SK-N-SH (cell line): ENCODE measurements around the gene ATRAID. TPM values are rescaled to one million over a fixed set of nuclear protein-coding genes. Genes with fewer than 3 reads are reported as not detected.
"Not testable (repeated sequence)": the region's sequence is repeated elsewhere in the genome, so short reads cannot be mapped to it uniquely, and the experiment has no call there.

Experiments
- CTCF ChIA-PET: fragments of 300-600, 350-600 bp; formaldehyde crosslinking; extraction: SDS; loops from one replicate; lab custom pipeline; 2021; lab: Yijun Ruan, JAX
- POLR2A ChIA-PET: fragments of 350-600 bp; sonication (Branson Sonifier 250); formaldehyde crosslinking; extraction: SDS; loops from one replicate; lab custom pipeline; 2020; ENCODE audit warnings: antibody characterized with exemption, inconsistent platforms; lab: Yijun Ruan, JAX
- DNase-seq: peaks from one replicate; pipeline ENCODE4 v3.0.0; 2012
- H2AFZ ChIP-seq: fragments of 200-600 bp; sonication (generic); 2 replicates; pipeline ENCODE4 v1.8.1; 2016; ENCODE audit warnings: antibody characterized with exemption, mild to moderate bottlenecking, low read depth
- H3F3A ChIP-seq: fragments of 200-600 bp; sonication (generic); replicated peaks from 2 replicates; pipeline ENCODE3; 2016; ENCODE audit warnings: antibody characterized with exemption, mild to moderate bottlenecking; ENCODE audit not compliant: insufficient read depth
- H3K27ac ChIP-seq, 2 experiments: fragments of 200-500 bp in 1 of 2; fragments of 200-600 bp in 1 of 2; sonication (Bioruptor generic) in 1 of 2; sonication (generic), shearing (Covaris generic) in 1 of 2; 2 replicates each; pipeline versions ENCODE4 v1.5.1 to v1.6.1; 2014 to 2016; ENCODE audit warnings: low read depth in 2 of 2, inconsistent platforms in 1 of 2, low read length in 1 of 2, mild to moderate bottlenecking in 1 of 2, mixed read lengths in 1 of 2
- H3K27me3 ChIP-seq: fragments of 200-600 bp; sonication (generic), shearing (Covaris generic); 2 replicates; pipeline ENCODE4 v1.6.1; 2016; ENCODE audit warnings: mixed run types; ENCODE audit not compliant: insufficient read depth
- H3K36me3 ChIP-seq, 2 experiments: fragments of 200-500 bp in 1 of 2; fragments of 200-600 bp in 1 of 2; sonication (Bioruptor generic) in 1 of 2; sonication (generic) in 1 of 2; replicated peaks in 1 of 2; 2 replicates each; pipeline versions ENCODE3 to v1.5.1; 2014 to 2016; ENCODE audit warnings: low read length in 1 of 2, mild to moderate bottlenecking in 1 of 2; ENCODE audit not compliant: insufficient read depth in 2 of 2, control insufficient read depth in 1 of 2
- H3K4me1 ChIP-seq, 2 experiments: fragments of 200-500 bp in 1 of 2; fragments of 200-600 bp in 1 of 2; sonication (Bioruptor generic) in 1 of 2; sonication (generic), shearing (Covaris generic) in 1 of 2; 2 replicates each; pipeline versions ENCODE4 v1.5.1 to v1.6.1; 2014 to 2016; ENCODE audit warnings: low read depth in 1 of 2, low read length in 1 of 2, mixed run types in 1 of 2; ENCODE audit not compliant: insufficient read depth in 2 of 2, control insufficient read depth in 1 of 2
- H3K4me2 ChIP-seq: fragments of 200-600 bp; sonication (generic), shearing (Covaris generic); 2 replicates; pipeline ENCODE4 v1.6.1; 2017; ENCODE audit warnings: mixed run types
- H3K4me3 ChIP-seq, 2 experiments: fragments of 200-500 bp in 1 of 2; fragments of 200-600 bp in 1 of 2; sonication (Bioruptor generic) in 1 of 2; sonication (generic), shearing (Covaris generic) in 1 of 2; 2 replicates each; pipeline versions ENCODE4 v1.5.1 to v1.8.1; 2014 to 2016; ENCODE audit warnings: low read depth in 2 of 2, inconsistent platforms in 1 of 2, low read length in 1 of 2, mild to moderate bottlenecking in 1 of 2, mixed read lengths in 1 of 2, moderate library complexity in 1 of 2
- H3K79me2 ChIP-seq: fragments of 200-600 bp; sonication (generic); 2 replicates; pipeline ENCODE4 v1.8.1; 2017; ENCODE audit warnings: mild to moderate bottlenecking; ENCODE audit not compliant: insufficient read depth
- H3K9ac ChIP-seq: fragments of 200-600 bp; sonication (generic); 2 replicates; pipeline ENCODE4 v1.6.1; 2017; ENCODE audit warnings: mixed run types
- H3K9me2 ChIP-seq: fragments of 200-600 bp; sonication (generic); 2 replicates; pipeline ENCODE4 v1.6.1; 2017; ENCODE audit warnings: mixed run types
- H3K9me3 ChIP-seq: fragments of 200-600 bp; sonication (generic); 2 replicates; pipeline ENCODE4 v1.6.1; 2017; ENCODE audit warnings: mixed run types, mild to moderate bottlenecking, moderate library complexity
- H4K20me1 ChIP-seq: fragments of 200-600 bp; sonication (generic); 2 replicates; pipeline ENCODE4 v1.6.1; 2017; ENCODE audit warnings: mild to moderate bottlenecking, mixed run types; ENCODE audit not compliant: insufficient read depth
- CTCF ChIP-seq: fragments of 200-600 bp; sonication (generic); IDR thresholded peaks from 2 replicates; pipeline ENCODE4 v1.6.1; 2017; ENCODE audit warnings: antibody characterized with exemption, mild to moderate bottlenecking, moderate library complexity
- ELF1 ChIP-seq: IDR thresholded peaks from 2 replicates; pipeline ENCODE4 v1.4.0; 2012
- JUND ChIP-seq: IDR thresholded peaks from 2 replicates; pipeline ENCODE4 v1.4.0; 2012
- NFIC ChIP-seq: IDR thresholded peaks from 2 replicates; pipeline ENCODE4 v1.4.0; 2012; ENCODE audit warnings: borderline replicate concordance
- NRF1 ChIP-seq: IDR thresholded peaks from 2 replicates; pipeline ENCODE4 v1.6.1; 2012; ENCODE audit warnings: low read depth, mild to moderate bottlenecking, low read length
- RAD21 ChIP-seq: IDR thresholded peaks from 2 replicates; pipeline ENCODE4 v1.6.1; 2012; ENCODE audit warnings: mild to moderate bottlenecking, low read length
- SMC3 ChIP-seq: IDR thresholded peaks from 2 replicates; pipeline ENCODE4 v1.6.1; 2012; ENCODE audit warnings: low read depth, low read length, improper control_type of control experiment
- TAF1 ChIP-seq: IDR thresholded peaks from 2 replicates; pipeline ENCODE4 v1.6.1; 2012; ENCODE audit warnings: low read depth, mild to moderate bottlenecking, low read length, moderate library complexity, borderline replicate concordance
- WGBS: methylation state at CpG from one replicate; pipeline ENCODE4 v1.1.6; 2017; ENCODE audit warnings: low lambda C conversion rate; 5-methylcytosine and 5-hydroxymethylcytosine counted together
- polyA plus RNA-seq, 3 experiments: library from polyadenylated mRNA; depleted of rRNA; stranded (reverse); fragments of >200 nt; gene quantifications; 2 replicates each; pipeline ENCODE4 v1.2.3, GENCODE V29; 2012

ATRAID gene
- polyA plus RNA-seq, 1 of the 3 experiments (the other 2 are of a cell fraction) = 289 TPM

GRCh38 chr2:27194538-27195354, 17.1 kb upstream of the ATRAID start (continued):
- no peak for TF ChIP-seq CTCF
- TF ChIP-seq NFIC = no peak
- TF ChIP-seq ELF1 = no peak
- TF ChIP-seq RAD21 = no peak
- no peak for TF ChIP-seq JUND
- no peak for TF ChIP-seq TAF1
- no peak for TF ChIP-seq NRF1
- TF ChIP-seq SMC3 = no peak

GRCh38 chr2:27195799-27196198, 16.0 kb upstream of the ATRAID start:
- H3K4me1 ChIP-seq, H3K27ac ChIP-seq, H3K9me2 ChIP-seq, H3K9ac ChIP-seq, H3K27me3 ChIP-seq, H3K79me2 ChIP-seq, H4K20me1 ChIP-seq, H3K9me3 ChIP-seq, DNase-seq, H3K36me3 ChIP-seq, H2AFZ ChIP-seq, H3K4me2 ChIP-seq, POLR2A ChIA-PET, H3F3A ChIP-seq, H3K4me3 ChIP-seq: not testable (repeated sequence)
- WGBS = 94% methylated on average over 3 of the region's 3 CpGs
- CTCF ChIA-PET = interaction anchor here (1.1 to 1.7 kb wide), 2 partner anchors 26 to 34 kb away, joined by 4 to 11 read pairs; no protein-coding TSS in a partner anchor

- H3K9me3 ChIP-seq, H3K9me2 ChIP-seq, DNase-seq, H3K9ac ChIP-seq, POLR2A ChIA-PET, H4K20me1 ChIP-seq, H3K27me3 ChIP-seq, H3K79me2 ChIP-seq, H2AFZ ChIP-seq, H3F3A ChIP-seq, H3K4me3 ChIP-seq, H3K27ac ChIP-seq, H3K4me2 ChIP-seq, H3K4me1 ChIP-seq: not testable (repeated sequence)
- WGBS = 85% methylated on average over 3 of the region's 3 CpGs
- CTCF ChIA-PET = interaction anchor here (2.2 kb wide), 1 partner anchor 99 kb away, joined by 8 read pairs; no protein-coding TSS in a partner anchor
- peaks cover 3 to 30% of the 10 kb centered on the region in 2 experiments for H3K36me3 ChIP-seq
Observed at GRCh38 chr2:27198068-27198467, 13.8 kb upstream of the ATRAID start.
